PC-9 (cell line): ENCODE data around the gene LAMB4. TPM values are rescaled to one million over a fixed set of nuclear protein-coding genes. Genes with fewer than 3 reads are reported as not detected.

Experiments used
- BruUV-seq: library from RNA; stranded (reverse); fragments of 400-500 nt; replicated peaks from 2 replicates; lab custom pipeline; 2021; lab: Mats Ljungman, UMichigan
- CTCF ChIA-PET: fragments of 300-600 bp; sonication (Branson Sonifier 250); formaldehyde crosslinking; loops from one replicate; lab custom pipeline; 2022; ENCODE audit warnings: antibody characterized with exemption; lab: Charles Lee
- POLR2A ChIA-PET: fragments of 300-600 bp; sonication (Branson Sonifier 250); formaldehyde crosslinking; loops from one replicate; lab custom pipeline; 2022; ENCODE audit warnings: antibody characterized with exemption; ENCODE audit not compliant: unreplicated experiment; lab: Charles Lee
- DNase-seq, 2 experiments: peaks; one replicate each; pipeline versions ENCODE4 v3.0.0 to v3.0.0-alpha.2; 2015 to 2022; ENCODE audit warnings: mixed read lengths in 1 of 2
- H2AFZ ChIP-seq: fragments of 200-600 bp; sonication (generic); 2 replicates; pipeline ENCODE4 v1.8.1; 2017; ENCODE audit warnings: antibody characterized with exemption
- H3F3A ChIP-seq: fragments of 200-600 bp; sonication (generic); 2 replicates; pipeline ENCODE4 v1.8.1; 2017; ENCODE audit warnings: antibody characterized with exemption, mild to moderate bottlenecking, low read depth; ENCODE audit not compliant: insufficient read depth
- H3K27ac ChIP-seq: fragments of 200-600 bp; sonication (generic); 2 replicates; pipeline ENCODE4 v1.6.1; 2016; ENCODE audit warnings: mixed run types
- H3K27me3 ChIP-seq: fragments of 200-600 bp; sonication (generic); 2 replicates; pipeline ENCODE4 v1.6.1; 2016; ENCODE audit warnings: low read depth, mixed run types; ENCODE audit not compliant: insufficient read depth
- H3K36me3 ChIP-seq: fragments of 200-600 bp; sonication (generic); 2 replicates; pipeline ENCODE4 v1.6.1; 2016; ENCODE audit warnings: low read depth, mixed run types
- H3K4me1 ChIP-seq: fragments of 200-600 bp; sonication (generic); replicated peaks from 2 replicates; pipeline ENCODE4 v1.6.1; 2016; ENCODE audit warnings: mixed run types; ENCODE audit not compliant: insufficient read depth
- H3K4me2 ChIP-seq: fragments of 200-600 bp; sonication (generic); 2 replicates; pipeline ENCODE4 v1.6.1; 2017; ENCODE audit warnings: mixed run types
- H3K4me3 ChIP-seq: fragments of 200-600 bp; sonication (generic); 2 replicates; pipeline ENCODE4 v1.6.1; 2016; ENCODE audit warnings: mixed run types
- H3K79me2 ChIP-seq: fragments of 200-600 bp; sonication (generic); 2 replicates; pipeline ENCODE4 v1.6.1; 2017; ENCODE audit warnings: low read depth, mixed run types
- H3K9me2 ChIP-seq: fragments of 200-600 bp; sonication (generic); 2 replicates; pipeline ENCODE4 v1.8.1; 2017; ENCODE audit warnings: mild to moderate bottlenecking; ENCODE audit not compliant: insufficient read depth
- H3K9me3 ChIP-seq: fragments of 200-600 bp; sonication (generic); 2 replicates; pipeline ENCODE4 v1.8.1; 2016; ENCODE audit warnings: low read depth; ENCODE audit not compliant: insufficient read depth
- H4K20me1 ChIP-seq: fragments of 200-600 bp; sonication (generic); 2 replicates; pipeline ENCODE4 v1.8.1; 2017; ENCODE audit not compliant: insufficient read depth
- CTCF ChIP-seq: fragments of 200-600 bp; sonication (generic); conservative IDR thresholded peaks from 2 replicates; pipeline ENCODE4 v1.6.1; 2017; ENCODE audit warnings: mixed run types, antibody characterized with exemption, mild to moderate bottlenecking, moderate library complexity
- EZH2 ChIP-seq: fragments of 200-600 bp; sonication (generic); IDR thresholded peaks from 2 replicates; pipeline ENCODE4 v1.8.0; 2017; ENCODE audit warnings: antibody characterized with exemption, low read depth
- intact Hi-C: fragments of 100-400 bp; cut with micrococcal nuclease; formaldehyde crosslinking; loops from one replicate; pipeline ENCODE4 v1.10.0; 2022; ENCODE audit not compliant: unreplicated experiment
- total RNA-seq: library from RNA; stranded (reverse); gene quantifications from 2 replicates; pipeline ENCODE4 v1.2.3, GENCODE V29; 2021

LAMB4 gene
- total RNA-seq, 1 experiment from 2014 or later: 0.83 TPM

GRCh38 chr7:108002726-108003598 lies 127.2 kb downstream of the LAMB4 start, which contains the start of gene LAMB1:
Gene LAMB1 (minus strand): TSS chr7:108003161. CDS start chr7:108002885, 276 bp downstream.
- Histone ChIP-seq H3K36me3 (no peaks in the 10 kb centered on the region; the same call in 1 of the 2 replicates), H3K4me3 (peak within 1 kb of the TSS; percentile 64), H3K9me3 (no peaks in the 10 kb centered on the region), H3K4me1 (peaks cover 41% of the 10 kb centered on the region), H4K20me1 (no peaks in the 10 kb centered on the region), H3K27me3 (no peaks in the 10 kb centered on the region), H2AFZ (peak within 1 kb of the TSS; percentile 76), H3K27ac (no peak within 1 kb of the TSS), H3K9me2 (no peaks in the 10 kb centered on the region), H3F3A (peaks cover 34% of the 10 kb centered on the region), H3K79me2 (peaks cover 23% of the 10 kb centered on the region; the same call in 1 of the 2 replicates), H3K4me2 (peak within 1 kb of the TSS; percentile 86)
- POLR2A ChIA-PET: interaction anchor here (0.7 to 0.8 kb wide), 2 partner anchors 41 to 262 kb away, joined by 3 read pairs; no protein-coding TSS in a partner anchor
- intact Hi-C loops: loop anchor here (5.0 kb wide), 1 partner anchor 1231 kb away; no protein-coding TSS in a partner anchor
- BruUV-seq: TSS peak; percentile 71
- CTCF ChIA-PET: interaction anchor here (0.7 kb wide), 2 partner anchors 30 to 500 kb away, joined by 8 to 13 read pairs; no protein-coding TSS in a partner anchor
- peak; percentile 59 to 89 for DNase-seq
- no peak for TF ChIP-seq CTCF
- no peak for TF ChIP-seq EZH2

- Histone ChIP-seq H3F3A (peaks cover 43% of the 10 kb centered on the region), H3K4me2 (peak overlapping the region; percentile 86), H3K9me2 (no peaks in the 10 kb centered on the region), H3K27me3 (no peaks in the 10 kb centered on the region), H4K20me1 (no peaks in the 10 kb centered on the region), H3K4me1 (peaks cover 50% of the 10 kb centered on the region), H3K36me3 (no peaks in the 10 kb centered on the region; the same call in 1 of the 2 replicates), H3K9me3 (no peaks in the 10 kb centered on the region), H3K4me3 (peak overlapping the region; percentile 64), H3K79me2 (peaks cover 27% of the 10 kb centered on the region; the same call in 1 of the 2 replicates), H2AFZ (peak overlapping the region; percentile 76), H3K27ac (no peak overlapping the region)
- intact Hi-C loops: loop anchor here (5.0 kb wide), 1 partner anchor 1230 kb away; no protein-coding TSS in a partner anchor
- DNase-seq: no peak
- CTCF ChIA-PET: no interaction called here
- no TSS peak for BruUV-seq
- TF ChIP-seq CTCF (no peak), EZH2 (no peak)
- POLR2A ChIA-PET: interaction anchor here (0.7 kb wide), 1 partner anchor 261 kb away, joined by 3 read pairs; no protein-coding TSS in a partner anchor
Measured at GRCh38 chr7:108001764-108002725, 128.1 kb downstream of the LAMB4 start.
